ENCODE results near the gene CBFA2T2. TPM values are rescaled to one million over a fixed set of nuclear protein-coding genes. Genes with fewer than 3 reads are reported as not detected.

Gene CBFA2T2
- total RNA-seq, 3 donors from 2014 or later (not counting 1 experiment from before 2014, with no cell fraction given), result 16.5 to 27.5 (median 18.5) TPM

- 93% methylated on average over 7 of the region's 7 CpGs for WGBS (ENCODE audit: insufficient coverage)
- Histone ChIP-seq H3K4me3 (ENCODE audit: low read length) (no peak overlapping the region), H3K27me3 (ENCODE audit: control insufficient read depth, insufficient read depth, low read length) (no peaks in the 10 kb centered on the region), H3K9me3 (ENCODE audit: control insufficient read depth, insufficient read depth, low read length) (no peaks in the 10 kb centered on the region), H3K36me3 (ENCODE audit: control insufficient read depth, insufficient read depth, low read length) (no peaks in the 10 kb centered on the region), H3K4me1 (ENCODE audit: control insufficient read depth, insufficient read depth, low read length) (no peaks in the 10 kb centered on the region), H3K27ac (ENCODE audit: low read length) (no peak overlapping the region)
- Mint-ChIP-seq H3K4me1 (no peaks in the 10 kb centered on the region), H3K36me3 (no peaks in the 10 kb centered on the region), H3K27me3 (ENCODE audit: low read depth in 2 of 2) (peaks cover 0 to 3% of the 10 kb centered on the region in 2 donors), H3K4me3 (no peak overlapping the region), H3K9me3 (no peaks in the 10 kb centered on the region), H3K27ac (no peak overlapping the region)
- no peak for TF ChIP-seq CTCF (IDR thresholded peaks at IDR 0.05)
- no peak for DNase-seq
- ATAC-seq, result no peak
- intact Hi-C loops (cut with micrococcal nuclease), result no loop called here
Measured at GRCh38 chr20:33474097-33474873, 15.6 kb upstream of the CBFA2T2 start.

GRCh38 chr20:33474963-33475362 lies 14.9 kb upstream of the CBFA2T2 start:
- DNase-seq, result no peak
- Histone ChIP-seq H3K36me3 (ENCODE audit: control insufficient read depth, insufficient read depth, low read length) (no peaks in the 10 kb centered on the region), H3K27me3 (ENCODE audit: control insufficient read depth, insufficient read depth, low read length) (no peaks in the 10 kb centered on the region), H3K4me3 (ENCODE audit: low read length) (no peak overlapping the region), H3K27ac (ENCODE audit: low read length) (no peak overlapping the region), H3K4me1 (ENCODE audit: control insufficient read depth, insufficient read depth, low read length) (no peaks in the 10 kb centered on the region), H3K9me3 (ENCODE audit: control insufficient read depth, insufficient read depth, low read length) (no peaks in the 10 kb centered on the region)
- no peak overlapping the region for H3K27ac Mint-ChIP-seq
- H3K4me3 Mint-ChIP-seq, result no peak overlapping the region
- intact Hi-C loops (cut with micrococcal nuclease), result no loop called here
- no peak for TF ChIP-seq CTCF (IDR thresholded peaks at IDR 0.05)
- 89% methylated on average over 10 of the region's 11 CpGs for WGBS (ENCODE audit: insufficient coverage)
- peaks cover 0 to 5% of the 10 kb centered on the region in 2 donors for H3K27me3 Mint-ChIP-seq (ENCODE audit: low read depth in 2 of 2)
- no peaks in the 10 kb centered on the region for H3K4me1 Mint-ChIP-seq
- H3K36me3 Mint-ChIP-seq, result no peaks in the 10 kb centered on the region
- H3K9me3 Mint-ChIP-seq, result no peaks in the 10 kb centered on the region
- no peak for ATAC-seq

GRCh38 chr20:33475381-33476152 lies 14.3 kb upstream of the CBFA2T2 start:
- no peak for ATAC-seq
- H3K9me3 ChIP-seq (ENCODE audit: control insufficient read depth, insufficient read depth, low read length), result no peaks in the 10 kb centered on the region
- H3K4me3 ChIP-seq (ENCODE audit: low read length), result no peak overlapping the region
- H3K4me1 ChIP-seq (ENCODE audit: control insufficient read depth, insufficient read depth, low read length), result no peaks in the 10 kb centered on the region
- TF ChIP-seq CTCF (IDR thresholded peaks at IDR 0.05), result no peak
- H3K27me3 ChIP-seq (ENCODE audit: control insufficient read depth, insufficient read depth, low read length), result no peaks in the 10 kb centered on the region
- Mint-ChIP-seq H3K4me1 (no peaks in the 10 kb centered on the region), H3K27me3 (ENCODE audit: low read depth in 2 of 2) (peaks cover 0 to 4% of the 10 kb centered on the region in 2 donors), H3K9me3 (no peaks in the 10 kb centered on the region), H3K4me3 (no peak overlapping the region), H3K27ac (no peak overlapping the region), H3K36me3 (no peaks in the 10 kb centered on the region)
- H3K27ac ChIP-seq (ENCODE audit: low read length), result no peak overlapping the region
- H3K36me3 ChIP-seq (ENCODE audit: control insufficient read depth, insufficient read depth, low read length), result no peaks in the 10 kb centered on the region
- intact Hi-C loops (cut with micrococcal nuclease), result no loop called here
- DNase-seq, result no peak
- WGBS (ENCODE audit: insufficient coverage), result 85% methylated on average over 11 of the region's 14 CpGs
